ENCODE results near the gene RSAD2. TPM values are rescaled to one million over a fixed set of nuclear protein-coding genes. Genes with fewer than 3 reads are reported as not detected.

RSAD2 gene
- total RNA-seq, 1 experiment from 2014 or later: 0.18 TPM

DNA sequence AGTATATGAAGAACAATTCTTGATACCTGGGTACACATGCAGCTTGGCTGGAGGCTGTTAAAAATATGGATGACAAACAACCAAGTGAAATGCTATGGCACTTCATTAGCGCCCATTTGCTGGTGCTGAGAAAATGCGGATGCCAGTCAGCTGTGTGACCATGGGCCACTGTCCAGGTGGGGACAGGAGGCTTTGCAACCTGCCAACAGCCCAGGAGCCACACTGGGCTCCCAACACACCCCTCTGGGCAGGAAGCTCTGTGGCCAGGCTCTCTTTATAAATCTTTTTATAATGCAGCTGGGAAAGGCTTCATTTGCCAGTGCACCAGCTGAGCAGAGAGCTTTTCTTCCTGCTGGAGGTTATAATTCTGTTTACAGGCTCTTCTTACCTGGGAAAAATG is 59.6 kb downstream of the RSAD2 start:
- Histone ChIP-seq H3K9me3 (no peaks in the 10 kb centered on the region), H3K36me3 (ENCODE audit: control insufficient read depth, insufficient read depth, low read length) (no peaks in the 10 kb centered on the region), H3K4me3 (ENCODE audit: low read depth, low read length) (no peak overlapping the region), H3K27me3 (replicated peaks; ENCODE audit: control insufficient read depth, insufficient read depth, low read length) (no peaks in the 10 kb centered on the region), H3K4me1 (no peaks in the 10 kb centered on the region)
- ChIA-PET POLR2A (no interaction called here), CTCF (no interaction called here)
- H3K27me3 Mint-ChIP-seq (ENCODE audit: insufficient read depth, unreplicated experiment): no peaks in the 10 kb centered on the region
- no peaks in the 10 kb centered on the region for H3K4me1 Mint-ChIP-seq (ENCODE audit: low read depth, unreplicated experiment)
- no peak overlapping the region for H3K27ac Mint-ChIP-seq (ENCODE audit: unreplicated experiment)
- H3K36me3 Mint-ChIP-seq (ENCODE audit: insufficient read depth, unreplicated experiment): no peaks in the 10 kb centered on the region
- H3K4me3 Mint-ChIP-seq (ENCODE audit: unreplicated experiment): no peak overlapping the region
- BruUV-seq (replicated peaks): no TSS peak
- no peak for DNase-seq
- no peaks in the 10 kb centered on the region for H3K9me3 Mint-ChIP-seq (ENCODE audit: unreplicated experiment)
- intact Hi-C loops (cut with micrococcal nuclease; ENCODE audit: unreplicated experiment): no loop called here
- TF ChIP-seq, protein P1, sequence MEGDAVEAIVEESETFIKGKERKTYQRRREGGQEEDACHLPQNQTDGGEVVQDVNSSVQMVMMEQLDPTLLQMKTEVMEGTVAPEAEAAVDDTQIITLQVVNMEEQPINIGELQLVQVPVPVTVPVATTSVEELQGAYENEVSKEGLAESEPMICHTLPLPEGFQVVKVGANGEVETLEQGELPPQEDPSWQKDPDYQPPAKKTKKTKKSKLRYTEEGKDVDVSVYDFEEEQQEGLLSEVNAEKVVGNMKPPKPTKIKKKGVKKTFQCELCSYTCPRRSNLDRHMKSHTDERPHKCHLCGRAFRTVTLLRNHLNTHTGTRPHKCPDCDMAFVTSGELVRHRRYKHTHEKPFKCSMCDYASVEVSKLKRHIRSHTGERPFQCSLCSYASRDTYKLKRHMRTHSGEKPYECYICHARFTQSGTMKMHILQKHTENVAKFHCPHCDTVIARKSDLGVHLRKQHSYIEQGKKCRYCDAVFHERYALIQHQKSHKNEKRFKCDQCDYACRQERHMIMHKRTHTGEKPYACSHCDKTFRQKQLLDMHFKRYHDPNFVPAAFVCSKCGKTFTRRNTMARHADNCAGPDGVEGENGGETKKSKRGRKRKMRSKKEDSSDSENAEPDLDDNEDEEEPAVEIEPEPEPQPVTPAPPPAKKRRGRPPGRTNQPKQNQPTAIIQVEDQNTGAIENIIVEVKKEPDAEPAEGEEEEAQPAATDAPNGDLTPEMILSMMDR (IDR thresholded peaks at IDR 0.05; ENCODE audit: insufficient read depth in 1 of 2, low read depth in 1 of 2, low read length in 1 of 2, severe bottlenecking in 1 of 2, unreplicated experiment in 1 of 2): no peak

DNA sequence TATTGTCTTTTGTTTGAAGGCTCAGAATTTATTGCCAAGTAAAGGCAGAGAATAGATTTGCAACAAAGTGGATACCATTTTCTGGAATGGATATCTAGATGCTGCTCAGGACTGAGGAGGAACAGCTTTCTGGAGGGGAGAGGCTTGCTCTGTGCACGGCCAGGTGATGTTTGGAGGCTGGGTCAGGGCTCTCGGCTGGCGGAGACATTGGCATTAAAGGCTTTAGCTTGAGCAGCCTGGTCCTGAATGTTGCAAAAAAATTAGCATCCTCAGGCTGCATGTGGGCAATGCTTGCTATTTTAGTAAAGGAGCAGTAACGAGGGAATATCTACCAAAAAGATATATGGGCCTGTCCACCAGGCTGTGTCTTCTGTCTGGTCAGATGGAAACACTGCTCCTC is 60.0 kb downstream of the RSAD2 start:
- Histone ChIP-seq H3K27me3 (replicated peaks; ENCODE audit: control insufficient read depth, insufficient read depth, low read length) (no peaks in the 10 kb centered on the region), H3K9me3 (no peaks in the 10 kb centered on the region), H3K4me3 (ENCODE audit: low read depth, low read length) (no peak overlapping the region), H3K36me3 (ENCODE audit: control insufficient read depth, insufficient read depth, low read length) (no peaks in the 10 kb centered on the region), H3K4me1 (no peaks in the 10 kb centered on the region)
- Mint-ChIP-seq H3K27me3 (ENCODE audit: insufficient read depth, unreplicated experiment) (no peaks in the 10 kb centered on the region), H3K4me3 (ENCODE audit: unreplicated experiment) (no peak overlapping the region), H3K27ac (ENCODE audit: unreplicated experiment) (no peak overlapping the region), H3K9me3 (ENCODE audit: unreplicated experiment) (no peaks in the 10 kb centered on the region), H3K36me3 (ENCODE audit: insufficient read depth, unreplicated experiment) (no peaks in the 10 kb centered on the region), H3K4me1 (ENCODE audit: low read depth, unreplicated experiment) (no peaks in the 10 kb centered on the region)
- intact Hi-C loops (cut with micrococcal nuclease; ENCODE audit: unreplicated experiment): no loop called here
- CTCF ChIA-PET: no interaction called here
- POLR2A ChIA-PET: no interaction called here
- no peak for DNase-seq
- TF ChIP-seq, protein P1 (IDR thresholded peaks at IDR 0.05; ENCODE audit: insufficient read depth in 1 of 2, low read depth in 1 of 2, low read length in 1 of 2, severe bottlenecking in 1 of 2, unreplicated experiment in 1 of 2): no peak
- BruUV-seq (replicated peaks): no TSS peak

DNA sequence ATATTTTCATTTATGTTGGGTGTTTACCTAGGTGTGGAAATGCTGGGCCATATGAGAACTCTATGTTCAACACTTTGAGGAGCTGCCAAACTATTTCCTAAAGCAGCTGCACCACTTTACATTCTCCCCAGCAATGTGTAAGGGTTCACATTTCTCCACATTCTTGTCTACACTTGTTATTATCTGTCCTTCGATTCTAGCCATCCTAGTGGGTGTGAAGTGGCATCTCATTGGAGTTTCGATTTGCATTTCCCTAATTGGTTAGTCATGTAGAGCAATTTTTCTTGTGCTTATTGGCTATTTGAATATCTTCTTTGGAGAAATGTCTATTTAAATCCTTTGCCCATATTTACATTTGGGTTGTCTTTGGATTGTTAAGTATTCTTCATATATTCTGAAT is 61.5 kb downstream of the RSAD2 start:
- Histone ChIP-seq H3K9me3 (no peaks in the 10 kb centered on the region), H3K36me3 (ENCODE audit: control insufficient read depth, insufficient read depth, low read length) (no peaks in the 10 kb centered on the region), H3K4me3 (ENCODE audit: low read depth, low read length) (no peak overlapping the region), H3K27me3 (replicated peaks; ENCODE audit: control insufficient read depth, insufficient read depth, low read length) (no peaks in the 10 kb centered on the region), H3K4me1 (no peaks in the 10 kb centered on the region)
- no peaks in the 10 kb centered on the region for H3K9me3 Mint-ChIP-seq (ENCODE audit: unreplicated experiment)
- H3K36me3 Mint-ChIP-seq (ENCODE audit: insufficient read depth, unreplicated experiment): no peaks in the 10 kb centered on the region
- ChIA-PET CTCF (no interaction called here), POLR2A (no interaction called here)
- no peaks in the 10 kb centered on the region for H3K27me3 Mint-ChIP-seq (ENCODE audit: insufficient read depth, unreplicated experiment)
- H3K4me3 Mint-ChIP-seq (ENCODE audit: unreplicated experiment): no peak overlapping the region
- BruUV-seq (replicated peaks): no TSS peak
- intact Hi-C loops (cut with micrococcal nuclease; ENCODE audit: unreplicated experiment): no loop called here
- H3K27ac Mint-ChIP-seq (ENCODE audit: unreplicated experiment): no peak overlapping the region
- no peaks in the 10 kb centered on the region for H3K4me1 Mint-ChIP-seq (ENCODE audit: low read depth, unreplicated experiment)
- TF ChIP-seq, protein P1 (IDR thresholded peaks at IDR 0.05; ENCODE audit: insufficient read depth in 1 of 2, low read depth in 1 of 2, low read length in 1 of 2, severe bottlenecking in 1 of 2, unreplicated experiment in 1 of 2): no peak
- no peak for DNase-seq

All from Caco-2 (cell line).